VCaP (cell line): ENCODE measurements around the gene POC1A.

Experiments used
- H3K27ac ChIP-seq: fragments of 450-650 bp; 2 replicates; pipeline ENCODE4 v1.5.1; 2017
- TF ChIP-seq, protein P1 (sequence below): fragments of 450-650 bp; conservative IDR thresholded peaks from 2 replicates; pipeline ENCODE4 v1.5.1; 2017; ENCODE audit warnings: mild to moderate bottlenecking, moderate library complexity

The POC1A gene

DNA sequence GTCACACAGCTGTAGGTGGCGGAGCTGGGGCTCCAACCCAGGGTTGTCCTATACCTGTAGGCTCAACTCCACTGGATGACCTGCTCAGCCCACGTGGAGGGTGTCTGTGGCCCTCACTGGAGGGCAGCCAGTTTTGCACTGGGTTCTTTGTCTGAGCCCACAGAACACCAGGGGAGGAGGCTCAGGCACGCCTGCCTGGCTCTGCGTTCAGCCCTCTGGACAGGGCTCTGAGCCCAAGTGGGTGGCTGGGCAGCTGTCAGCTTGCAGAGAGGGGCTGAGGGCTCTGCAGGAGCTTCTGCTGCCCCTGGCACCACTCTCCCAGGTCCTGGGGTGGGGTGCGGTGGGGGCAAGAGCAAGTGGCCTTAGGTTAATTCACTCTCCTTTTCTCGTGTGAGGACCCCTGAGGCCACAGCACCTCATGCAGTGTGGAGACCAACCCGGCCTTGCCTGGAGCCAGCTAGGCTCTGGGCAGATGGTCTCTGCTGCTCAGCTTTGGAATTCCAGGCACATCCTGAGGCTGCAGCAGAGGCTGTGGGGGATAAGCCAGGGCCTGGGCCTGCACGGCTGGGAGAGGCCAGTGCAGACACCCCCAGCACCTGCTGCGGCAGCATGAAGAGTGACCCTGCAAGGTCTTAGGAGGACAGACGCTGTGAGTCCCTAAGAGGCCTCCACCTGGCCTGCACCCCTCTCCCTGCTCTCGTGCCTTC, 121.4 kb downstream of the POC1A start:
- H3K27ac ChIP-seq, result no peak overlapping the region
- TF ChIP-seq, protein P1, sequence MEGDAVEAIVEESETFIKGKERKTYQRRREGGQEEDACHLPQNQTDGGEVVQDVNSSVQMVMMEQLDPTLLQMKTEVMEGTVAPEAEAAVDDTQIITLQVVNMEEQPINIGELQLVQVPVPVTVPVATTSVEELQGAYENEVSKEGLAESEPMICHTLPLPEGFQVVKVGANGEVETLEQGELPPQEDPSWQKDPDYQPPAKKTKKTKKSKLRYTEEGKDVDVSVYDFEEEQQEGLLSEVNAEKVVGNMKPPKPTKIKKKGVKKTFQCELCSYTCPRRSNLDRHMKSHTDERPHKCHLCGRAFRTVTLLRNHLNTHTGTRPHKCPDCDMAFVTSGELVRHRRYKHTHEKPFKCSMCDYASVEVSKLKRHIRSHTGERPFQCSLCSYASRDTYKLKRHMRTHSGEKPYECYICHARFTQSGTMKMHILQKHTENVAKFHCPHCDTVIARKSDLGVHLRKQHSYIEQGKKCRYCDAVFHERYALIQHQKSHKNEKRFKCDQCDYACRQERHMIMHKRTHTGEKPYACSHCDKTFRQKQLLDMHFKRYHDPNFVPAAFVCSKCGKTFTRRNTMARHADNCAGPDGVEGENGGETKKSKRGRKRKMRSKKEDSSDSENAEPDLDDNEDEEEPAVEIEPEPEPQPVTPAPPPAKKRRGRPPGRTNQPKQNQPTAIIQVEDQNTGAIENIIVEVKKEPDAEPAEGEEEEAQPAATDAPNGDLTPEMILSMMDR, result no peak

DNA sequence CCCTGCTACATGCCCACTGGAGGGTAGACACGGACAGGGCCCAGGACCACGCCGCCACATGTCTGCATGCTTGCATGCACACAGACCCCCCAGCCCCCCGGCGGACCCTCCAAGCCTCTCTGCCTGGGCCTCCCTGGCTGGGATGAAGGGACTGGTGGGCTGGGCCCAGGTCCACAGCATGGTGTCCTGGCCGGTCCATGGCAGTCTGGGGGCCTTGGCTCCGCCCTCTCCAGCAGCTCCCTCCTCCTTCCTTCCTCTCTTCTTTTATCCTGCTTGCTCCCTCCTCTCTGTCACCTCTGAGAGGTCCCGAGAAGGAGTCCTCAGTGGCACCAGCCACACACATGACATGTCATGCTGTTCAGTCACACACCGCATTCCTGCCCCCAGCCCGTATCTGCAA, 122.3 kb downstream of the POC1A start:
- TF ChIP-seq, protein P1, result no peak
- H3K27ac ChIP-seq, result no peak overlapping the region

DNA sequence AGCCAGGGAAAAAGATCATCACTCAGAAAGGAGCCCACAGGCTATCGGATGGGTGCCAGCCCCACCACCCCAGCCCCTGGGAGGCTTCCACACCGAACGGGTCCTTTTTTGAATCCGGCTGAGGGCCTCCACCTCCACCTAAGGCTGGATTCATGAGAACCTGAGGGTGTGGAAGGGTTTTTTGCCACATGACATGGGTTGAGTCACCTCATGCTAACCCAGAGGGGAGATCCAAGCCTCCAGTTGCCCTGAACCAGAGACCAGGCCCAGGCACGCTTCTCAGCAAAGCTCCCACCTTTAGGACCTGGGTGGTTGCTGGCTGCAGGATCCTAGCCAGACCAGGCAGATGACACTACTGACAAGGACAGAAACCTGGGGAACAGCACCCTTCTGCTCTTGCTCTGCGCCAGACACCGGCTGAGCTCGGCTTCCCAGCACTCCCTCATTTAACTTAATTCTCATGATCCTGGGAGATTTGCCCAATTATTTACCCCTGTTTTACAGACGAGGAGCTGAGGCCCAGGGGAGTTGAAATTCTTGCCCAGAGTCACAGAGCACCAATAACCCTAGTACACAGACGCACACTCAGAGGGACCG, 123.4 kb downstream of the POC1A start:
- no peak overlapping the region for H3K27ac ChIP-seq
- TF ChIP-seq, protein P1, result no peak

DNA sequence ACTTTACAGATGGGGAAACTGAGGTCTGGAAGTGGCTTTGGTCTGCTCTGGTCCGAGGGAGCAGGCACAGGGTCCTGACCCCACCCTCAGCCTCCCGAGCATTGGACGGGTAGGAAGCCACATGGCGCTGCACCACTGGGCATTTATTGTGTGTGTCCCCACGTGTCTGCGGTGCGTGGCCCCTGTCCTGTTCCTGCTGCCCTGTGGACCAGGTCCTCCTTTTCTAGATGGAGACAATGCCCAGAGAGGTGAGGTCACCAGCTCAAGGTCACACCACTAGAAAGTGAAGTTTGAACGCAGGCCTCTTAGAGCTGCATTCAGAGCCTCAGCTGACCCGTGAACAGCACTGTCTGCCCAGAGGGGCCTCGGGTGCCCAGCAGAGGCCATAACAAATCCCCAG, 124.7 kb downstream of the POC1A start:
- TF ChIP-seq, protein P1, result no peak
- no peak overlapping the region for H3K27ac ChIP-seq

- TF ChIP-seq, protein P1, result no peak
- H3K27ac ChIP-seq, result no peak overlapping the region
Measured at GRCh38 chr3:52029053-52029452, 125.2 kb downstream of the POC1A start.

GRCh38 chr3:52028572-52028971, 125.7 kb downstream of the POC1A start:
- TF ChIP-seq, protein P1, result no peak
- H3K27ac ChIP-seq, result no peak overlapping the region

DNA sequence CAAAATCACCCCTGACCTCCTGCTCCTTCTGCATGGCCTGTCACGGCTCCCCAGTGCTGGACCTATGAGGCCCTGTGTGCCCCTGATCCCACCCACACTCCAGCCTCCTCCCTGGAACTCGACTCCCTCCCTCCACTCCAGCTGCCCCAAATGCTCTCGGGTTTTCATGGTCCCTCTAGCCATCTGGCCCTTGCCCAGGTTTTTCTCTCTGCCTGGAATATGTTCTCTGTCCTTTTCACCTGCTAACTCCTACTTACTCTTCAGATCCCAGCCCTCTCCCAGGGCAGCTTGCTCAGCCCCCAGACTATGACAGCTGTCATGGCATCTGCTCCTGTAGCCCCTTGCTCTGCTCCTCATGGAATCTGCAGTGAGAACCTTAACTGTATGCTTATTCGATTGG, 128.2 kb downstream of the POC1A start:
- H3K27ac ChIP-seq, result no peak overlapping the region
- TF ChIP-seq, protein P1, result no peak
